ENCODE data around the gene RBL1.
"Not testable (repeated sequence)": the region's sequence is repeated elsewhere in the genome, so short reads cannot be mapped to it uniquely, and the experiment has no call there.

Gene RBL1

GRCh38 chr20:36991703-36992102 lies 104.1 kb downstream of the RBL1 start:
- DNase-seq, result no peak

- DNase-seq, result no peak
Observed at GRCh38 chr20:36989797-36990196, 106.0 kb downstream of the RBL1 start.

- DNase-seq, result no peak
Observed at GRCh38 chr20:36988494-36988966, 107.3 kb downstream of the RBL1 start.

GRCh38 chr20:36984257-36984638 lies 111.5 kb downstream of the RBL1 start:
- no peak for DNase-seq

GRCh38 chr20:36975099-36975818 lies 120.5 kb downstream of the RBL1 start:
- DNase-seq, result no peak

- no peak for DNase-seq
Observed at GRCh38 chr20:36974660-36975059, 121.1 kb downstream of the RBL1 start.

- no peak for DNase-seq
Observed at GRCh38 chr20:36971103-36971502, 124.7 kb downstream of the RBL1 start.

GRCh38 chr20:36969478-36970186 lies 126.2 kb downstream of the RBL1 start:
- DNase-seq, result peak; percentile 25

GRCh38 chr20:36969051-36969450 lies 126.7 kb downstream of the RBL1 start:
- DNase-seq, result no peak

GRCh38 chr20:36967636-36968035 lies 128.2 kb downstream of the RBL1 start:
- DNase-seq, result no peak

GRCh38 chr20:36966965-36967364 lies 128.8 kb downstream of the RBL1 start:
- not testable (repeated sequence) for DNase-seq

GRCh38 chr20:36962354-36962941 lies 133.3 kb downstream of the RBL1 start:
- not testable (repeated sequence) for DNase-seq

GRCh38 chr20:36959242-36959641 lies 136.6 kb downstream of the RBL1 start:
- no peak for DNase-seq

GRCh38 chr20:36957875-36958667 lies 137.7 kb downstream of the RBL1 start:
- peak; percentile 46 for DNase-seq

- no peak for DNase-seq
Observed at GRCh38 chr20:36956674-36957073, 139.1 kb downstream of the RBL1 start.

GRCh38 chr20:36956016-36956415 lies 139.8 kb downstream of the RBL1 start:
- DNase-seq, result no peak

GRCh38 chr20:36951979-36952738 lies 143.6 kb downstream of the RBL1 start:
- no peak for DNase-seq

- peak; percentile 92 for DNase-seq
Observed at GRCh38 chr20:36951198-36951978, 144.4 kb downstream of the RBL1 start, which contains the start of gene SAMHD1. TSS of gene SAMHD1 (minus strand) at chr20:36951708. CDS start at chr20:36951643, 65 bp downstream.

- no peak for DNase-seq
Observed at GRCh38 chr20:36950414-36951197, 145.2 kb downstream of the RBL1 start.
